ENCODE data around the gene SLC49A4. TPM values are rescaled to one million over a fixed set of nuclear protein-coding genes. Genes with fewer than 3 reads are reported as not detected.

SLC49A4 gene
- total and polyA plus RNA-seq, 2 of the 8 experiments (the other 6 are each of a cell fraction or from before 2014, with no cell fraction given) = 9.5 to 10.2 TPM

- Histone ChIP-seq H3K9me3 (ENCODE audit: insufficient read depth in 2 of 2, low read depth in 1 of 2, low read length in 1 of 2) (no peaks in the 10 kb centered on the region), H3K9ac (replicated peaks in 1 of 4; ENCODE audit: extremely low read depth in 1 of 4, low read depth in 3 of 4, low read length in 3 of 4) (no peak overlapping the region), H3K27me3 (replicated peaks in 1 of 4; ENCODE audit: control insufficient read depth in 3 of 4, extremely low read depth in 1 of 4, insufficient read depth in 3 of 4, low read length in 3 of 4) (no peaks in the 10 kb centered on the region), H3K18ac (ENCODE audit: extremely low read depth, low read length) (no peak overlapping the region), H3K27ac (ENCODE audit: low read depth, low read length) (no peak overlapping the region), H2AFZ (ENCODE audit: low read length) (no peak overlapping the region), H2BK120ac (replicated peaks; ENCODE audit: low read depth, low read length) (no peak overlapping the region), H3K36me3 (ENCODE audit: control insufficient read depth in 2 of 4, insufficient read depth in 4 of 4, low read length in 3 of 4) (no peaks in the 10 kb centered on the region), H3K4me1 (replicated peaks in 1 of 4; ENCODE audit: control insufficient read depth in 3 of 4, insufficient read depth in 4 of 4, low read length in 3 of 4) (no peaks in the 10 kb centered on the region), H3K4me2 (ENCODE audit: insufficient read depth in 1 of 2, low read depth in 2 of 2, low read length in 2 of 2) (no peak overlapping the region), H3K23me2 (ENCODE audit: low read depth, low read length) (no peaks in the 10 kb centered on the region), H2AK5ac (ENCODE audit: low read depth, low read length) (no peak overlapping the region), H4K5ac (ENCODE audit: insufficient read length, low read depth, low read length) (no peak overlapping the region), H3K4me3 (ENCODE audit: extremely low read depth in 1 of 4, insufficient read depth in 2 of 4, low read depth in 3 of 4, low read length in 4 of 4) (no peak overlapping the region), H3K56ac (replicated peaks; ENCODE audit: insufficient read length, low read depth, low read length) (no peak overlapping the region), H4K8ac (ENCODE audit: extremely low read depth, insufficient read depth, low read length) (no peak overlapping the region), H3K79me1 (ENCODE audit: low read depth, low read length) (no peaks in the 10 kb centered on the region), H3K23ac (ENCODE audit: insufficient read length) (no peak overlapping the region), H3K14ac (ENCODE audit: insufficient read length) (no peak overlapping the region), H2BK12ac (ENCODE audit: low read depth, low read length) (no peak overlapping the region), H2BK5ac (ENCODE audit: low read depth, low read length) (no peak overlapping the region), H2BK20ac (ENCODE audit: low read length) (no peak overlapping the region), H2BK15ac (ENCODE audit: low read length) (no peak overlapping the region), H4K91ac (replicated peaks; ENCODE audit: insufficient read length, low read length) (no peak overlapping the region), H3K79me2 (ENCODE audit: control insufficient read depth in 1 of 2, insufficient read depth in 2 of 2, low read length in 2 of 2) (no peaks in the 10 kb centered on the region), H3K4ac (replicated peaks; ENCODE audit: insufficient read length, low read depth, low read length) (no peak overlapping the region), H4K20me1 (replicated peaks in 1 of 2; ENCODE audit: control insufficient read depth in 1 of 2, insufficient read depth in 2 of 2, low read length in 2 of 2) (no peaks in the 10 kb centered on the region)
- CTCF ChIA-PET (ENCODE audit: partially characterized antibody) = interaction anchor here (1.2 to 1.5 kb wide), 2 partner anchors 26 to 68 kb away, joined by 3 to 4 read pairs; no protein-coding TSS in a partner anchor
- DNase-seq (ENCODE audit: low read depth in 1 of 2, low spot score in 2 of 2) (no peak), FAIRE-seq (no peak)
- 88% methylated on average over 4 of the region's 4 CpGs; no CpG with 5 or more reads in 1 of the 2 experiments for WGBS, 2 experiments (ENCODE audit: extremely low coverage in 1 of 2, insufficient coverage in 1 of 2, insufficient read length in 1 of 2, insufficient replicate concordance in 2 of 2, low coverage in 1 of 2, low lambda C conversion rate in 2 of 2, missing lambda C conversion rate in 1 of 2)
- TF ChIP-seq BRCA1 (IDR thresholded peaks at IDR 0.05; ENCODE audit: low read depth, low read length) = no peak
- POLR2A ChIA-PET (ENCODE audit: partially characterized antibody) = no interaction called here
These were observed 85.3 kb downstream of the SLC49A4 start for GRCh38 chr3:122880173-122880572.

Measured in H1 (cell line).